IMR-90 (cell line): Measurements from ENCODE around the gene SRRM1. TPM values are rescaled to one million over a fixed set of nuclear protein-coding genes. Genes with fewer than 3 reads are reported as not detected.
A peak's percentile ranks its signal among the peaks of the same experiment; 100 is the strongest.

Source experiments
- ATAC-seq: fragments of 200-7000 bp; cut with Tn5 transposase; 2 replicates; pipeline ENCODE4 v1.9.1; 2020; ENCODE audit warnings: low read depth, mild to moderate bottlenecking, moderate library complexity
- BruUV-seq: library from RNA; stranded (reverse); fragments of 400-500 nt; replicated peaks from 2 replicates; lab custom pipeline; 2021; lab: Mats Ljungman, UMichigan
- CTCF ChIA-PET: fragments of 300-600 bp; formaldehyde crosslinking; extraction: SDS; loops from one replicate; lab custom pipeline; 2021; ENCODE audit warnings: antibody characterized with exemption; lab: Yijun Ruan, JAX
- POLR2A ChIA-PET: fragments of 300-600 bp; sonication (Branson Sonifier 250); formaldehyde crosslinking; loops from one replicate; lab custom pipeline; 2022; ENCODE audit warnings: antibody characterized with exemption; ENCODE audit not compliant: unreplicated experiment; lab: Charles Lee
- DNase-seq: peaks from one replicate; pipeline ENCODE4 v3.0.0; 2013
- H2AFZ ChIP-seq: replicated peaks from 2 replicates; pipeline ENCODE3; 2013; ENCODE audit warnings: low read length, mild to moderate bottlenecking; ENCODE audit not compliant: poor library complexity
- H2AK5ac ChIP-seq: 2 replicates; pipeline ENCODE4 v1.6.1; 2013; ENCODE audit warnings: low read depth, low read length, inconsistent platforms
- H2AK9ac ChIP-seq: replicated peaks from 2 replicates; pipeline ENCODE3; 2013; ENCODE audit warnings: mild to moderate bottlenecking, low read depth, low read length, moderate library complexity; ENCODE audit not compliant: poor library complexity
- H2BK120ac ChIP-seq: 2 replicates; pipeline ENCODE4 v1.6.1; 2013; ENCODE audit warnings: low read depth, low read length, inconsistent platforms
- H2BK15ac ChIP-seq: 3 replicates; pipeline ENCODE4 v1.6.1; 2013; ENCODE audit warnings: low read depth, low read length, inconsistent platforms
- H2BK20ac ChIP-seq: 2 replicates; pipeline ENCODE4 v1.6.1; 2013; ENCODE audit warnings: low read depth, mild to moderate bottlenecking, inconsistent platforms, low read length, moderate library complexity
- H2BK5ac ChIP-seq: 2 replicates; pipeline ENCODE4 v1.6.1; 2013; ENCODE audit warnings: mild to moderate bottlenecking, low read depth, low read length, inconsistent platforms; ENCODE audit not compliant: poor library complexity, severe bottlenecking
- H3K14ac ChIP-seq: replicated peaks from 2 replicates; pipeline ENCODE4 v1.6.1; 2013; ENCODE audit warnings: low read depth, low read length, inconsistent platforms
- H3K18ac ChIP-seq: 2 replicates; pipeline ENCODE4 v1.6.1; 2013; ENCODE audit warnings: low read depth, low read length, control low read depth
- H3K23ac ChIP-seq: 2 replicates; pipeline ENCODE4 v1.6.1; 2013; ENCODE audit warnings: low read depth, low read length, inconsistent platforms
- H3K27ac ChIP-seq: 2 replicates; pipeline ENCODE4 v1.5.1; 2013; ENCODE audit warnings: mild to moderate bottlenecking, control low read depth, low read length; ENCODE audit not compliant: insufficient read depth
- H3K27me3 ChIP-seq: 2 replicates; pipeline ENCODE4 v1.6.1; 2013; ENCODE audit warnings: low read length; ENCODE audit not compliant: control insufficient read depth, insufficient read depth
- H3K36me3 ChIP-seq: 2 replicates; pipeline ENCODE4 v1.6.1; 2013; ENCODE audit warnings: low read length, mixed read lengths; ENCODE audit not compliant: control insufficient read depth, insufficient read depth
- H3K4ac ChIP-seq: 2 replicates; pipeline ENCODE4 v1.6.1; 2013; ENCODE audit warnings: low read depth, low read length, inconsistent platforms
- H3K4me1 ChIP-seq: 2 replicates; pipeline ENCODE4 v1.6.1; 2013; ENCODE audit warnings: low read length, mixed read lengths; ENCODE audit not compliant: control insufficient read depth, insufficient read depth
- H3K4me2 ChIP-seq: 2 replicates; pipeline ENCODE4 v1.6.1; 2013; ENCODE audit warnings: low read depth, mild to moderate bottlenecking, control low read depth, low read length, moderate library complexity
- H3K4me3 ChIP-seq: 2 replicates; pipeline ENCODE4 v1.5.1; 2013; ENCODE audit warnings: low read depth, mild to moderate bottlenecking, control low read depth, low read length, moderate library complexity; ENCODE audit not compliant: insufficient read depth
- H3K56ac ChIP-seq: 2 replicates; pipeline ENCODE4 v1.6.1; 2013; ENCODE audit warnings: low read length, inconsistent platforms; ENCODE audit not compliant: insufficient read depth; ENCODE audit errors: extremely low read depth
- H3K79me1 ChIP-seq, 2 experiments: 2 replicates each; pipeline ENCODE4 v1.6.1; 2013; ENCODE audit warnings: low read length in 2 of 2, inconsistent platforms in 1 of 2, low read depth in 1 of 2
- H3K9ac ChIP-seq: 2 replicates; pipeline ENCODE4 v1.6.1; 2013; ENCODE audit warnings: low read depth, low read length, control low read depth
- H3K9me1 ChIP-seq: 2 replicates; pipeline ENCODE4 v1.6.1; 2013; ENCODE audit warnings: low read length, inconsistent platforms; ENCODE audit not compliant: insufficient read depth
- H3K9me3 ChIP-seq: 2 replicates; pipeline ENCODE4 v1.6.1; 2013; ENCODE audit warnings: low read length; ENCODE audit not compliant: control insufficient read depth, insufficient read depth
- H4K20me1 ChIP-seq: 2 replicates; pipeline ENCODE4 v1.6.1; 2013; ENCODE audit warnings: low read length, inconsistent platforms; ENCODE audit not compliant: insufficient read depth
- H4K5ac ChIP-seq: 2 replicates; pipeline ENCODE4 v1.6.1; 2013; ENCODE audit warnings: mild to moderate bottlenecking, low read depth, low read length, control low read depth
- H4K8ac ChIP-seq, 2 experiments: 2 replicates each; pipeline ENCODE4 v1.6.1; 2013; ENCODE audit warnings: low read depth in 2 of 2, low read length in 2 of 2, control low read depth in 1 of 2, inconsistent platforms in 1 of 2
- H4K91ac ChIP-seq: 2 replicates; pipeline ENCODE4 v1.6.1; 2013; ENCODE audit warnings: low read depth, low read length, inconsistent platforms; ENCODE audit not compliant: insufficient read depth
- BHLHE40 ChIP-seq: fragments of 150-350 bp; IDR thresholded peaks from 2 replicates; pipeline ENCODE4 v1.6.1; 2016; ENCODE audit warnings: mild to moderate bottlenecking, low read depth, low read length
- CEBPB ChIP-seq: IDR thresholded peaks from 2 replicates; pipeline ENCODE4 v1.6.1; 2012; ENCODE audit warnings: low read depth, low read length, improper control_type of control experiment
- CHD1 ChIP-seq: IDR thresholded peaks from 2 replicates; pipeline ENCODE4 v1.6.1; 2012; ENCODE audit warnings: low read depth, low read length, improper control_type of control experiment
- MAFK ChIP-seq: IDR thresholded peaks from 2 replicates; pipeline ENCODE4 v1.6.1; 2012; ENCODE audit warnings: low read depth, low read length, improper control_type of control experiment
- MAZ ChIP-seq: IDR thresholded peaks from 2 replicates; pipeline ENCODE4 v1.6.1; 2012; ENCODE audit warnings: low read depth, mild to moderate bottlenecking, low read length, improper control_type of control experiment, moderate library complexity, borderline replicate concordance
- MXI1 ChIP-seq: IDR thresholded peaks from 2 replicates; pipeline ENCODE4 v1.6.1; 2012; ENCODE audit warnings: low read depth, mild to moderate bottlenecking, low read length, moderate library complexity, borderline replicate concordance
- NFE2L2 ChIP-seq: fragments of 150-350 bp; IDR thresholded peaks from 2 replicates; pipeline ENCODE4 v1.6.1; 2016; ENCODE audit warnings: low read depth, mild to moderate bottlenecking, low read length
- RAD21 ChIP-seq: IDR thresholded peaks from 2 replicates; pipeline ENCODE4 v1.6.1; 2012; ENCODE audit warnings: low read length, improper control_type of control experiment
- RCOR1 ChIP-seq: IDR thresholded peaks from 2 replicates; pipeline ENCODE4 v1.6.1; 2012; ENCODE audit warnings: mild to moderate bottlenecking, low read length, improper control_type of control experiment; ENCODE audit not compliant: insufficient replicate concordance
- RFX5 ChIP-seq: IDR thresholded peaks from 2 replicates; pipeline ENCODE4 v1.8.0; 2012; ENCODE audit warnings: low read depth, mild to moderate bottlenecking, low read length, moderate library complexity
- SMC3 ChIP-seq: fragments of 150-350 bp; IDR thresholded peaks from 2 replicates; pipeline ENCODE4 v1.6.1; 2016; ENCODE audit warnings: low read depth, mild to moderate bottlenecking, antibody characterized with exemption, low read length, moderate library complexity
- WGBS, 2 experiments: methylation state at CpG; one replicate each; pipeline versions ENCODE4 v1.1.5 to v1.1.7; 2013; ENCODE audit warnings: missing lambda C conversion rate in 2 of 2; ENCODE audit not compliant: insufficient read length in 1 of 2; ENCODE audit errors: extremely low coverage in 2 of 2; 5-methylcytosine and 5-hydroxymethylcytosine counted together
- dilution Hi-C: fragments of 300-500 bp; cut with HindIII; formaldehyde crosslinking; loops from one replicate; pipeline ENCODE4 v1.14.3; 2018; ENCODE audit warnings: low sequenced_read_pairs; ENCODE audit not compliant: unreplicated experiment
- in situ Hi-C: fragments of 300-500 bp; cut with MboI; formaldehyde crosslinking; loops from 3 replicates; pipeline ENCODE4 v1.14.3; 2019; ENCODE audit warnings: low sequenced_read_pairs, inconsistent platforms, mixed read lengths
- intact Hi-C: fragments of 100-400 bp; cut with micrococcal nuclease; formaldehyde crosslinking; loops from 2 replicates; pipeline ENCODE4 v1.10.0; 2022
- polyA plus RNA-seq, 3 experiments: library from polyadenylated mRNA; depleted of rRNA; stranded (reverse); fragments of >200 nt; gene quantifications; 2 replicates each; pipeline ENCODE4 v1.2.3, GENCODE V29; 2012; ENCODE audit warnings: low replicate concordance in 1 of 3
- total RNA-seq: library from RNA; depleted of rRNA; stranded (reverse); fragments of >200 nt; gene quantifications from 2 replicates; pipeline ENCODE4 v1.2.3, GENCODE V29; 2012

SRRM1 gene
- total and polyA plus RNA-seq, 2 of the 4 experiments (the other 2 are of a cell fraction): 13.6 to 94.1 TPM

DNA sequence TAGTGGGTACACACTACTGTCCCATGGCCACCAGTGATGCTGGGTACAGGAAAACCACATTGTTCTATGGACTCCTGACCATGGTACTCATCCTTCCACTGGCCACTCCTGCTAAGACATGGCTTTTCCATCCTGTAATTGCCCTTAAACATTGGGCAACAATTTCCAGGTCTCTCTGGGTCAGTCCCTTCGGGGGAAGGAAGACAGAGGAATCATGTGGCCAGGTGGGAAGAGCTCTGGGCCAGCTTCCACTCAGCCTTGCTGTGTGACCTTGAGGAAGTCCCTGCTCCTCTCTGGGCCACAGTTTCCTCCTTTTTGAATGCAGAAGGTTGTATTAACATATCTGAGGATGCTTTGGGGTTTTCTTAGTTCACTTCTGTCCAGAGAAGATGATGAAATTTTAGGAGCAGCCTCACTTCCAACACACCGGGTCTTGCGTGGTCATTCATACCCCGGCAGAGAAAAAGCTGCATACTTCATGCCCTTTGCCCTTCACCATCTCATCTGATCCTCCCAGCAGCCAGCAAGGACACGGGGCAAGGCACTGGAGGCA, 50.8 kb downstream of the SRRM1 start:
- H4K91ac ChIP-seq: no peak overlapping the region; the same call in 1 of the 2 replicates
- 0 out of 2 replicates have a peak overlapping the region, but pooled peaks have one; percentile 14 for H3K9ac ChIP-seq
- peak overlapping the region; percentile 51; the same call in 1 of the 2 replicates for H2BK20ac ChIP-seq
- TF ChIP-seq NFE2L2 (no peak), MXI1 (no peak), BHLHE40 (no peak), SMC3 (no peak), MAFK (no peak), MAZ (no peak), RFX5 (no peak), RCOR1 (no peak), RAD21 (no peak), CHD1 (no peak), CEBPB (no peak)
- H3K14ac ChIP-seq: peak overlapping the region; percentile 48
- H4K5ac ChIP-seq: peak overlapping the region; percentile 13; the same call in 1 of the 2 replicates
- H3K27me3 ChIP-seq: no peaks in the 10 kb centered on the region
- POLR2A ChIA-PET: no interaction called here
- CTCF ChIA-PET: no interaction called here
- H4K8ac ChIP-seq: peak overlapping the region in 1 of 2 experiments; percentile 8; a peak in 1 of 4 replicates
- H3K4me3 ChIP-seq: no peak overlapping the region
- DNase-seq (no peak), ATAC-seq (no peak)
- in situ Hi-C loops (loop anchor here (5.0 kb wide), 2 partner anchors 43 to 143 kb away; no protein-coding TSS in a partner anchor), dilution Hi-C loops (no loop called here), intact Hi-C loops (no loop called here)
- H3K56ac ChIP-seq: no peak overlapping the region
- H2BK5ac ChIP-seq: peak overlapping the region; percentile 4
- peak overlapping the region; percentile 2; the same call in 1 of the 2 replicates for H2BK120ac ChIP-seq
- no peaks in the 10 kb centered on the region for H3K9me3 ChIP-seq
- peaks cover 9% of the 10 kb centered on the region for H3K4me1 ChIP-seq
- H3K9me1 ChIP-seq: peaks cover 8% of the 10 kb centered on the region; the same call in 1 of the 2 replicates
- H3K27ac ChIP-seq: peak overlapping the region; percentile 2; the same call in 1 of the 2 replicates
- H2AK9ac ChIP-seq: no peak overlapping the region
- H3K18ac ChIP-seq: peak overlapping the region; percentile 19; the same call in 1 of the 2 replicates
- peak overlapping the region; percentile 33; the same call in 1 of the 2 replicates for H3K4me2 ChIP-seq
- peak overlapping the region; percentile 69 for H2AFZ ChIP-seq
- H2AK5ac ChIP-seq: peak overlapping the region; percentile 74
- BruUV-seq: no TSS peak
- H3K79me1 ChIP-seq: peaks cover 3 to 4% of the 10 kb centered on the region in 2 experiments; a peak in 3 of 4 replicates
- peak overlapping the region; percentile 40; the same call in 1 of the 2 replicates for H3K4ac ChIP-seq
- no peaks in the 10 kb centered on the region for H3K36me3 ChIP-seq
- H3K23ac ChIP-seq: 0 out of 2 replicates have a peak overlapping the region, but pooled peaks have one; percentile 1
- H4K20me1 ChIP-seq: no peaks in the 10 kb centered on the region; the same call in 1 of the 2 replicates
- 40% methylated on average over 2 of the region's 5 CpGs; no CpG with 5 or more reads in 1 of the 2 experiments for WGBS, 2 experiments
- peak overlapping the region; percentile 2; the same call in 1 of the 3 replicates for H2BK15ac ChIP-seq
